OCI-LY7 (cell line): Measurements from ENCODE around the gene ITGB8.

Source experiments
- EZH2phosphoT487 ChIP-seq: fragments of 200-600 bp; sonication (generic); IDR thresholded peaks from 2 replicates; pipeline ENCODE4 v1.6.1; 2018; ENCODE audit warnings: low read depth, borderline replicate concordance, mild to moderate bottlenecking, mixed run types, antibody characterized with exemption, low read length, moderate library complexity, mixed read lengths
- TF ChIP-seq, protein P1 (sequence below): fragments of 200-600 bp; sonication (generic); conservative IDR thresholded peaks from 2 replicates; pipeline ENCODE4 v1.5.1; 2014; ENCODE audit warnings: mild to moderate bottlenecking, antibody characterized with exemption, low read length, moderate library complexity, mixed read lengths

DNA sequence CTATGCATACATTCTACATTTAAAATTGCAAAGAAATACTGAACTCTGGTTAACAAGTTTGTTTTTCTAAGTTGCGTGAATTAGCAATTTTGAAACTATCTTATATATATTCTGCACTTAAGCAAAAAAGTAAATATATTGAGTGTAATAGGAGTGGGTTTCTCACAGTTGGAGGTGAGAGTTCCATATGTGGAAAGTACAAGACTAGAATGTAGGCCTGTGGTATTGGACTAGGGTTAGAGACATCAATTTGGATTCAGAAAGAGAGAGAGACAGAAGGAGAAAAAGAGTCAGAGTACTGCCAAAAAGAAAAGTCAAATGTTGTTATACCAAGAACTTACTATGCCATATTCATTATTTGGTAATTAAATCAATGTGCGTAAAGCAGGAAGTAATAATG is 47.3 kb upstream of the ITGB8 start:
- TF ChIP-seq, protein P1, sequence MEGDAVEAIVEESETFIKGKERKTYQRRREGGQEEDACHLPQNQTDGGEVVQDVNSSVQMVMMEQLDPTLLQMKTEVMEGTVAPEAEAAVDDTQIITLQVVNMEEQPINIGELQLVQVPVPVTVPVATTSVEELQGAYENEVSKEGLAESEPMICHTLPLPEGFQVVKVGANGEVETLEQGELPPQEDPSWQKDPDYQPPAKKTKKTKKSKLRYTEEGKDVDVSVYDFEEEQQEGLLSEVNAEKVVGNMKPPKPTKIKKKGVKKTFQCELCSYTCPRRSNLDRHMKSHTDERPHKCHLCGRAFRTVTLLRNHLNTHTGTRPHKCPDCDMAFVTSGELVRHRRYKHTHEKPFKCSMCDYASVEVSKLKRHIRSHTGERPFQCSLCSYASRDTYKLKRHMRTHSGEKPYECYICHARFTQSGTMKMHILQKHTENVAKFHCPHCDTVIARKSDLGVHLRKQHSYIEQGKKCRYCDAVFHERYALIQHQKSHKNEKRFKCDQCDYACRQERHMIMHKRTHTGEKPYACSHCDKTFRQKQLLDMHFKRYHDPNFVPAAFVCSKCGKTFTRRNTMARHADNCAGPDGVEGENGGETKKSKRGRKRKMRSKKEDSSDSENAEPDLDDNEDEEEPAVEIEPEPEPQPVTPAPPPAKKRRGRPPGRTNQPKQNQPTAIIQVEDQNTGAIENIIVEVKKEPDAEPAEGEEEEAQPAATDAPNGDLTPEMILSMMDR = no peak
- TF ChIP-seq EZH2phosphoT487 = no peak
